ENCODE measurements around the gene TBC1D16.
"Not testable (repeated sequence)": the region's sequence is repeated elsewhere in the genome, so short reads cannot be mapped to it uniquely, and the experiment has no call there.

Gene TBC1D16

GRCh38 chr17:79971651-79972050, 64.0 kb downstream of the TBC1D16 start:
- no peak for DNase-seq (ENCODE audit: low spot score)

DNA sequence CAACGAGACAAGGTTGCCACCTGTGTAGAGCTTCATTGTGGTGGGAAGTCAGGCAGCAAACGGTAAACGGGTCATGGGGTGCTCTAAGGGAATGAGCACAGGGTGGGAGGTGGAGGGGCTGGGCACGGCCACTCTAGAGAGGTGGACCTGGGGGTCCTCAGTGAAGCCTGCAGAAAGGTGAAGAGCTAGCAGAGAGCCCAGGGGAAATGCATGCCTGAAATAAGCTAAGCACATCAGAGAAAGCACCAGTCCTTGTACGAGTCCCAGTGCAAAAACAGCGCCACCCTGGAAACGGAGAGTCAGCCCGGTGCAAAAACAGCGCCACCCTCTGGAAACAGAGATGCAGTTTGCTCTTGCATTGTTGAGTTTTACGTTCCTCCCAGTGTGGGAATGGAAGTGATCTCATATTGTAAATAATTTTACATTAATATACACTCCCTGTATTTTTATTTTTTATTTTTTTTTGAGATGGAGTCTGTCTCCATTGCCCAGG, 65.0 kb downstream of the TBC1D16 start:
- peak; percentile 62 for DNase-seq (ENCODE audit: low spot score)

DNA sequence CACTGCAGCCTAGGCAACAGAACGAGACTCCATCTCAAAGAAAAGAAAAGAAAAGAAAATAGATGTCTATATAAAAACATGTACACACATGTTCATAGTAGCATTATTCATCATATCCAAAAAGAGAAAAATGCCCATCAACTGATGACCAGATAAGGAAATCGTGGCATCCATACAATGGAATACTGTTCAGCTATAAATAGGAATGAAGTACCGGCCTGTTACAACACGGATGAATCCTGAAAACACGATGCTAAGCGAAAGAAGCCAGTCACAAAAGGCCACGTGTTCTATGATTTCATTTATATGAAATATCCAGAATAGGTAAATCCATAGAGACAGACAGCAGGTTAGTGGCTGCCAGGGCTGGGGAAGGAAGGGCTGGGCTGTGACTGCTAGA, 65.8 kb downstream of the TBC1D16 start:
- no peak for DNase-seq (ENCODE audit: low spot score)

DNA sequence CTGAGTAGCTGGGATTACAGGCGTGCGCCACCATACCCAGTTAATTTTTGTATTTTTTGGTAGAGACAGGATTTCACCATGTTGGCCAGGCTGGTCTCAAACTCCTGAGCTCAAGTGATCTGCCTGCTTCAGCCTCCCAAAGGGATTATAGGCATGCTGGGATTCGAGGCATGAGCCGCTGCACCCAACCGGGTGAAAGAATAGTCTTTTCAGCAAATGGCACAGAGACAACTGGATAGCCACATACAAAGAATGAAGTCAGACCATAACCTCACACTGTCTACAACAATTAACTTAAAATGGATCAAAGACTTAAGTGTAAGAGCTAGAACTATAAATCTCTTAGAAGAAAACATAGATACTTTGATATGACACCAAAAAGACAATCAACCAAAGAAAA, 67.6 kb downstream of the TBC1D16 start:
- no peak for DNase-seq (ENCODE audit: low spot score)

DNA sequence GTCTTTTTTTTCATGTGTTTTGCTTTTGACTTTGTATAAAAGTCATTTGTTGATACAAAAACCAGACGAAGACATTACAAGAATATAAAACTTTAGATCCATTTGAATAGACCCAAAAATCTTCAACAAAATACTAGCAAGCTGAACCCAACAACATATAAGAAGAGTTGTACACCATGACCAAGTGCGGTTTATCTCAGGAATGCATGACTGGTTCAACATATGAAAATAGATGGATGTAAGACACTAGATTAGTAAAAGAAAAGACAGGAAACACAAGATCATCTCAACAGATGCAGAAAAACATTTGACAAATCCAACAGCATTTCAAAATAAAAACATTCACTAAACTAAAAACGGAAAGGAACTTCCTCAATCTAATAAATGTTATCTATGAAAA, 69.0 kb downstream of the TBC1D16 start:
- no peak for DNase-seq (ENCODE audit: low spot score)

DNA sequence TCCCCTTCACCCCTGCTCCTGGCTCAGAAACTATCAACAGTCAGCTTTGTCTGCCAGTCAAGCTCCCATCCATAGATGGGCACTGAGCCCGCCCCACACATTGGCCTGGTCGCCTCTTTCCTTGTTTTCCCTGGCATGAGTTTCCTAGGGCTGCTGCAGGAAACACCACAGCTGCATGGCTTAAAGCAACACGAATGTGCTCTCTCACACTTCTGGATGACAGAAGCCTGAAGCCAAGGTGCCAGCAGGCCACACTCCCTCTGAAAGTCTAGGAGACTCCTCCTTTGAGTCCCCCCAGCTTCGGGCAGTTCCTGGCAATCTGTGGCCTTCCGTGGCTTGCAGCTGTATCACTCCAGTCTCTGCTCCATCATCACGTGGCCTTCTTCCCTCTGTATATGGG, 69.9 kb downstream of the TBC1D16 start:
- no peak for DNase-seq (ENCODE audit: low spot score)

DNA sequence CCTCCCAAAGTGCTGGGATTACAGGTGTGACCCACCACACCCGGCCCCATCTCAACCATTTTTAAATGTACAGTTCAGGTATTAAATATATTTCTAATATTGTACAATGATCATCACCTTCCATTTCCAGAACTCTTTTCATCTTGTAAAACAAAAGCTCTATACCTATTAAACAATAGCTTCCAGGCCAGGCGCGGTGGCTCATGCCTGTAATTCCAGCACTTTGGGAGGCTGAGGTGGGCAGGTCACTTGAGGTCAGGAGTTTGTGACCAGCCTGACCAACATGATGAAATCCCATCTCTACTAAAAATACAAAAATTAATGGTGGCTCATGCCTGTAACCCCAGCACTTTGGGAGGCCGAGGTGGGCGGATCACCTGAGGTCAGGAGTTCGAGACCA, 73.2 kb downstream of the TBC1D16 start:
- not testable (repeated sequence) for DNase-seq (ENCODE audit: low spot score)

- DNase-seq (ENCODE audit: low spot score): not testable (repeated sequence)
These were observed 74.1 kb downstream of the TBC1D16 start for GRCh38 chr17:79961567-79961966.

GRCh38 chr17:79960788-79961522, 74.7 kb downstream of the TBC1D16 start:
- no peak for DNase-seq (ENCODE audit: low spot score)

DNA sequence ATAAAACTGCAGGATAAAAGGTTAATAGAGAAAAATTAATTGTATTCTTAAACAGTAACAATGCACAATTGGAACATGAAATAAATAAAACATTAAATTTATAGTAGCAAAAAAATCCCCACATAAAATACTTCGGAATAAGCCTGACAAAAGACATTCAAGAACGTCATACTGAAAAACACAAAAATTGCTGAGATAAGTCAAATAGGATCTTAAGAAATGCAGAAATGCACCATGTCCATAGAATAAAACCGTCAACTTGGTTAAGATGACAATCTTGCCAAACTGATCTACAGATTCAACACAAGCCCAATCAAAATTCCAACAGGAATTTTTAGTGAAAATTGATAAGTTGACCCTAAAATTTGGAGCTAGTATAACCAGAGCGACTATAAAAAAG, 76.6 kb downstream of the TBC1D16 start:
- DNase-seq (ENCODE audit: low spot score): no peak

GRCh38 chr17:79956853-79957252, 78.8 kb downstream of the TBC1D16 start:
- no peak for DNase-seq (ENCODE audit: low spot score)

DNA sequence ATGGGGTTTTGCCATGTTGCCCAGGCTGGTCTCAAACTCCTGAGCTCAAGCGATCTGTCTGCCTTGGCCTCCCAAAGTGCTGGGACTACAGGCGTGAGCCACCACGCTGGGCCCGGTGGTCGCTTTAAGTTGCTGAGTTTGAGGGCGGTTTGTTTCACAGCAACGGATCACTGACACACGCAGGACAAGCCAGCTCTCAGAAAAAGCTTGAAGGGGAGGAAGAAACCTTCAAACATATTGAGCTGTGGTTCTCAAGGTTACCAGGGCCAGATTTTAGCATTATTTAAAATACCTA, 79.3 kb downstream of the TBC1D16 start:
- not testable (repeated sequence) for DNase-seq (ENCODE audit: low spot score)

DNA sequence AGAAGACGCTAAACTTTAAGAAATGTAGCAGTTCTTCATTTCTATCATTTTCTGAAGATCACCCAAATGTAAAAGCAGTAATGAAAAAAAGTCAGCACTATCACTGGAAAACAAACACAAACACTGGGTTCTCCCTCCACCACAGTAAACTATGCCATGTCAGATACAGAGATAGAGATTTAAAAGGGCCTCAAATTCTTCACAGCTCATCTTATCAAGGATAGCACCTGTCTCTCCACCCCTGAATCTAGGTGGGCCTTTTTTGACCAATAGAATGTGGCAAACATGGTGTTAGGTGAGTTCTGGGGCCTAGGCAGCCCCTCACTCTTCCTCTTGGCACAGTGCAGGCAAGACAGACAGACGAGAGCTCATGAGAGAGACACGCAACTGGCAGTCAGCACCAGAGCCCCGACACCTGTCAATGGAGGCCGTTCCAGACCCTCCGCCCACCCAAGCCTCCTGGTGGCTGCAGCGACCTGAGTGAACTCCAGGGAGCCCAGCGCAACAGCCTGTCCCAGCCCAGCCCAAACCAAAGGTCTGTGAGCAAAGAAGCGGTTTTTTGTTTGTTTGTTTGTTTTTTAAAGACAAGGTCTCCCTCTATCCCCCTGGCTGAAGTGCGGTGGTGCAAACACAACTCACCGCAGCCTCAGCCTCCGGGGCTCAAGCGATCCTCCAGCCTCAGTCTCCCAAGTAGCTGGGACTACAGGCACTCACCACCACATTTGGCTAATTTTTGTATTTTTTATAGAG, 79.8 kb downstream of the TBC1D16 start:
- DNase-seq (ENCODE audit: low spot score): peak; percentile 37

DNA sequence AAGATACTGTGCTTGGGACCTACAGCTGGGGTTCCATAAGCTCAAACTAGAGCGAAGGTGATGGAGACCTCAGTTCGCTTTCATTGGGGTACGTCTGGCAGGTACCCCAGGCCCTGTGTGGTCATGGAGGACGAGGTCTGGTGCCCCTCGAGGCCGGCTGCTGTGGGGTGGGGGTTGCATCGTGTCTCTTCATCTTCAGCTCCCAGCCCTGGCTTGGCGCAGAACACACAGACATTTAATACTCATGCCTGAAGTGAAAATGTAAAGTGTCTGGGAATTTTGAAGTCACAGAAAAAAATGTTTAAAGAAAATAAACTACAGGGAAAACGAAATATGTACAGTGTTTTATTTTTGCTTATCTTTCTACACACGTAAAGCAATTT, 80.5 kb downstream of the TBC1D16 start:
- no peak for DNase-seq (ENCODE audit: low spot score)

DNA sequence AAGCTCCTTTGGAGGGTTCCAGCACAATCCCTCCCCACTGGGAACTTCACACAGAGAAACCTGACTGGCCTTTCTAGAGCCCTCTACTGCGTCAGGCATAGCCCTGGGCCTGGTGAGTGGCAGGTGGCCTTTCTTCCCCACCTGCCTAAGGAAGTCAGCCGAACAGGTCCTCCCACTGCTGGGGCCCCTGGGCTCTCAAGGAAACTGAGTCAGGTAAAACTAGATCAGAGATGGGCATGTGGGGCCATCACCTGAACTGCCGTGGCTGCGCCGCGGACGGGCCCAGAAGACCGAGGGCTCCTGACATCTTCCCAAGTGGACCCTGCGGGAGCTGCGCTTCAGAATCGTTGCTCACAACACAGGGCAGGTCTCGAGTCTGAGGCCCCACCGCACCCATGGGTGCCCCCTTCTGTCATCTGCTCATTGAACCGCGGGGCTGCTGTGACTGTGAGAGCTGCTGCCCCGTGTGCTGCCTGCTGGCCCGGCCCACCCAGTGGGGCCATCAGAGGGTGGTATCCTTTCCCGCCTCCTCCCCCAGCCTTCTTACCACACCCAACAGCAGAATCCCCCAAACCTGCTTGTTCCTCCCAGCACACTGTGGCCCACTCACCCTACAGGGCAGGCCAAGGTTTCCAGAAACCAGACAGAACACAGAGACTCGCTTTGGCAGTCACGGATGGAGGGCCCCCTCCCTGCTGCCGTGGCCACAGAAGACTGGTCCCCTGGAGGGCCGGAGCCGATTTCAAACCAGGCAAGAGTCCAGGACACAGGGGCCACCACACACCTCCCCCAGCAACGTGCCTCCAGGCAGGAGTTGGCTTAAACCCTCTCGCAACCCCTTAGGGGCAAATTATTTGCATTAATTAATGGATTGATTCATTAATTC, 81.1 kb downstream of the TBC1D16 start:
- DNase-seq (ENCODE audit: low spot score): no peak

DNA sequence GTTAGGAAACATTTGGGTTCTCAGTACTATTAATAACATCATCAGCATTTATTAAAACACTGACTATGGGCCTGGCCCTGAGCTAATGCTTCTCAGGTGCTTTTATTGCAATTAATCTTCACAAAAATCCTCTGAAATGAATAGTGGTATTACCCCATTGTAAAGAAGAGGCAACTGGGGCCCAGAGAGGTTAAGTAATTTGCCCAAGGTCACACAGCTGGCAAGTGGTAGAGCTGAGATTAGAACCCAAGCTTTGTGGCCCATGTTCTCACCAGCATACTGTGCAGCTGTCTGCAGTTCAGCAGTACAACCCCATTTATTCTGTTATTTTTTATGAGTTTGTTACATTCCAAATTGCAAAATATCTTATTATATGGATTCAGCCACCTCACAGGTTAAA, 82.3 kb downstream of the TBC1D16 start:
- DNase-seq (ENCODE audit: low spot score): no peak

DNA sequence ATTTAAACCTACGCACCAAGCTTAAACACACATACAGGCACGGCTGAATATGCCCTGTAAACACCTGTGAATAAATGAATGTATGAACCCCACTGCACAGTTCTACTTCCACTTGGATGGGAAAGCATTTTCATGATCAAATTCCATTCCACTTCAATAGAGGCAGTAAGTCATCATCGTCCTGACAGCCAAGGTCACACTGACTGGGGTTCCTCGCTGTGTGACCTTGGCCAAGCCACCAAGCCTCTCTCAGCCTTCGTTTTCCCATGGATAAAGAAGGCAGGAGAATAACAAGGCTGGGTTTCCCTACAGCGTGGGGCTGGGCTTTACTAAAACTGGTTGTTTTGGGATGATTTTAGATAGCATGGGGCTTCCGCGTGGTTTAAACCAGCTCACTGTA, 82.8 kb downstream of the TBC1D16 start:
- DNase-seq (ENCODE audit: low spot score): no peak

DNA sequence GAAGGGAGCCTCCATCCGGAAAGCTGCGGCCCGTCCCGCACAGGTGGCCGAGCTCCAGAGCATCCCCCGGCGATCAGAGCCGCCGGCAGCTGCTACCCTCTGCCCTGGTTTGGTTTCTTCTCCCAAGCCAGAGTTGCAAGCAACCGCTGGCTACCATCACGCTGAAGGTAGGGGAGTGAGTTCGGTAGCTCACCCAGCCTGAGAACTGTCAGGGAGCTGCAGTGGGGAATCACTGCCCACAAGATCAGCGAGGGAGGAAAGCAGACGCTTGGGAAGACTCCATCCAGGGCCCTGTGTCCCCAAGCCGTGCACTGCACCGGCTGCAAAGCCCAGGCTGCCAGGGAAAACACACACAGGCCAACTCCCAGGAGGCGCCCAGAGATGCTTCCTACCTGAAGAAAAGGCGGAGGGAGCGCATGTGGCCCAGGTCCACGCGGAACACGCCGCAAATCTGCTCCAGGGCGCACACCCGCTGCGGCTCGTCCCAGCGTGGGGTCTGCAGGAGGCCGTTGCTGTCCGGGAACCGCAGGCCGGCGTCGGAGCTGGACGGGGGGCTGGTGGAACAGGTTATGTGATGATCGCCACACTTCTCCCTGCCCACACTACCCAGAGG, 83.3 kb downstream of the TBC1D16 start:
- no peak for DNase-seq (ENCODE audit: low spot score)

- no peak for DNase-seq (ENCODE audit: low spot score)
These were observed 84.1 kb downstream of the TBC1D16 start for GRCh38 chr17:79951361-79952264.

GRCh38 chr17:79950751-79951150, 84.9 kb downstream of the TBC1D16 start:
- no peak for DNase-seq (ENCODE audit: low spot score)

DNA sequence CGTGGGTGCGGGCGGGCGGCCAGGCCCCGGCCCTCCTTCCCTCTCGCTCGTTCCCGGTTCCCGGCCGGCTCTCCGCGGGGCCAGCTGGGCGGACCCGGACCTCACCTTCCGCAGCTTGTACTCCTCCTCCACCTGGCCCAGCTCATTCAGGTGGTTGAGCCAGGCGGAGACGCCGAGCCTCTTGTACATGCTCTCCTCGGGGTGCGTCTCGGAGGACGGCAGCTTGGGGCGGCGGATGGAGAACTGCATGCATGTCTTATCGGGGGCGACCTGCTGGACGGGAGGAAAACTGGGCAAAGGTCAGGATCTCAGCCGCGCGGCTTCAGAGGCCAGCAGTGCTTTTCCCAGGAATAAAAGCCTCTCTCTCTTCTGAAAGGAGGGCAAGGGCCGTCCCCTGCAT, 85.4 kb downstream of the TBC1D16 start:
- DNase-seq (ENCODE audit: low spot score): no peak

Data from hematopoietic multipotent progenitor cell treated with erythropoietin and hydrocortisone succinate and interleukin-3 and kit ligand, for 15 days (in vitro differentiated cells).